ENCODE data around the gene KCTD1. TPM values are rescaled to one million over a fixed set of nuclear protein-coding genes. Genes with fewer than 3 reads are reported as not detected.

Gene KCTD1
- total RNA-seq, 1 experiment from 2014 or later = 4.1 TPM

- H3K9me3 ChIP-seq (ENCODE audit: low read depth, low read length, poor library complexity, severe bottlenecking) = no peaks in the 10 kb centered on the region
- ChIA-PET POLR2A (ENCODE audit: low non-redundant PET) (no interaction called here), CTCF (no interaction called here)
- H3K4me1 ChIP-seq (ENCODE audit: insufficient read depth, low read length, poor library complexity, severe bottlenecking) = no peaks in the 10 kb centered on the region
- TF ChIP-seq CTCF (conservative IDR thresholded peaks at IDR 0.05; ENCODE audit: low read depth, low read length) (no peak), EZH2 (IDR thresholded peaks at IDR 0.05; ENCODE audit: borderline replicate concordance, low read depth, low read length, poor library complexity, severe bottlenecking) (no peak)
- H3K36me3 ChIP-seq (ENCODE audit: insufficient read depth, low read length, poor library complexity, severe bottlenecking) = no peaks in the 10 kb centered on the region
- intact Hi-C loops (cut with micrococcal nuclease; ENCODE audit: unreplicated experiment) = no loop called here
- BruUV-seq (replicated peaks) = no TSS peak
- H3K27ac ChIP-seq (ENCODE audit: low read depth, low read length, poor library complexity, severe bottlenecking) = no peak overlapping the region
- no peaks in the 10 kb centered on the region for H3K27me3 ChIP-seq (replicated peaks; ENCODE audit: insufficient read depth, low read depth, low read length, poor library complexity)
- no peak for DNase-seq (ENCODE audit: low spot score)
- H3K4me3 ChIP-seq (ENCODE audit: low read depth, low read length, poor library complexity, severe bottlenecking) = no peak overlapping the region
Measured at GRCh38 chr18:26448714-26449159, 99.6 kb downstream of the KCTD1 start.

GRCh38 chr18:26443853-26444252 is 104.5 kb downstream of the KCTD1 start:
- Histone ChIP-seq H3K4me1 (ENCODE audit: insufficient read depth, low read length, poor library complexity, severe bottlenecking) (no peaks in the 10 kb centered on the region), H3K9me3 (ENCODE audit: low read depth, low read length, poor library complexity, severe bottlenecking) (no peaks in the 10 kb centered on the region), H3K36me3 (ENCODE audit: insufficient read depth, low read length, poor library complexity, severe bottlenecking) (no peaks in the 10 kb centered on the region), H3K4me3 (ENCODE audit: low read depth, low read length, poor library complexity, severe bottlenecking) (no peak overlapping the region), H3K27me3 (replicated peaks; ENCODE audit: insufficient read depth, low read depth, low read length, poor library complexity) (no peaks in the 10 kb centered on the region), H3K27ac (ENCODE audit: low read depth, low read length, poor library complexity, severe bottlenecking) (no peak overlapping the region)
- no peak for DNase-seq (ENCODE audit: low spot score)
- POLR2A ChIA-PET (ENCODE audit: low non-redundant PET) = no interaction called here
- CTCF ChIA-PET = no interaction called here
- no TSS peak for BruUV-seq (replicated peaks)
- TF ChIP-seq EZH2 (IDR thresholded peaks at IDR 0.05; ENCODE audit: borderline replicate concordance, low read depth, low read length, poor library complexity, severe bottlenecking) (no peak), CTCF (conservative IDR thresholded peaks at IDR 0.05; ENCODE audit: low read depth, low read length) (no peak)
- intact Hi-C loops (cut with micrococcal nuclease; ENCODE audit: unreplicated experiment) = no loop called here

- Histone ChIP-seq H3K9me3 (ENCODE audit: low read depth, low read length, poor library complexity, severe bottlenecking) (no peaks in the 10 kb centered on the region), H3K27me3 (replicated peaks; ENCODE audit: insufficient read depth, low read depth, low read length, poor library complexity) (no peaks in the 10 kb centered on the region), H3K4me1 (ENCODE audit: insufficient read depth, low read length, poor library complexity, severe bottlenecking) (no peaks in the 10 kb centered on the region), H3K4me3 (ENCODE audit: low read depth, low read length, poor library complexity, severe bottlenecking) (no peak overlapping the region), H3K27ac (ENCODE audit: low read depth, low read length, poor library complexity, severe bottlenecking) (no peak overlapping the region), H3K36me3 (ENCODE audit: insufficient read depth, low read length, poor library complexity, severe bottlenecking) (no peaks in the 10 kb centered on the region)
- ChIA-PET POLR2A (ENCODE audit: low non-redundant PET) (no interaction called here), CTCF (no interaction called here)
- no peak for DNase-seq (ENCODE audit: low spot score)
- BruUV-seq (replicated peaks) = no TSS peak
- intact Hi-C loops (cut with micrococcal nuclease; ENCODE audit: unreplicated experiment) = no loop called here
- TF ChIP-seq EZH2 (IDR thresholded peaks at IDR 0.05; ENCODE audit: borderline replicate concordance, low read depth, low read length, poor library complexity, severe bottlenecking) (no peak), CTCF (conservative IDR thresholded peaks at IDR 0.05; ENCODE audit: low read depth, low read length) (no peak)
Measured at GRCh38 chr18:26442126-26442525, 106.2 kb downstream of the KCTD1 start.
